ENCODE data around the gene FYN.

GRCh38 chr6:111890988-111891387 is 17.7 kb upstream of the FYN start:
- TF ChIP-seq, protein P1, sequence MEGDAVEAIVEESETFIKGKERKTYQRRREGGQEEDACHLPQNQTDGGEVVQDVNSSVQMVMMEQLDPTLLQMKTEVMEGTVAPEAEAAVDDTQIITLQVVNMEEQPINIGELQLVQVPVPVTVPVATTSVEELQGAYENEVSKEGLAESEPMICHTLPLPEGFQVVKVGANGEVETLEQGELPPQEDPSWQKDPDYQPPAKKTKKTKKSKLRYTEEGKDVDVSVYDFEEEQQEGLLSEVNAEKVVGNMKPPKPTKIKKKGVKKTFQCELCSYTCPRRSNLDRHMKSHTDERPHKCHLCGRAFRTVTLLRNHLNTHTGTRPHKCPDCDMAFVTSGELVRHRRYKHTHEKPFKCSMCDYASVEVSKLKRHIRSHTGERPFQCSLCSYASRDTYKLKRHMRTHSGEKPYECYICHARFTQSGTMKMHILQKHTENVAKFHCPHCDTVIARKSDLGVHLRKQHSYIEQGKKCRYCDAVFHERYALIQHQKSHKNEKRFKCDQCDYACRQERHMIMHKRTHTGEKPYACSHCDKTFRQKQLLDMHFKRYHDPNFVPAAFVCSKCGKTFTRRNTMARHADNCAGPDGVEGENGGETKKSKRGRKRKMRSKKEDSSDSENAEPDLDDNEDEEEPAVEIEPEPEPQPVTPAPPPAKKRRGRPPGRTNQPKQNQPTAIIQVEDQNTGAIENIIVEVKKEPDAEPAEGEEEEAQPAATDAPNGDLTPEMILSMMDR (IDR thresholded peaks at IDR 0.05; ENCODE audit: low read depth, low read length, poor library complexity, severe bottlenecking), result no peak
- TF ChIP-seq EZH2phosphoT487 (IDR thresholded peaks at IDR 0.05; ENCODE audit: borderline replicate concordance, low read length), result no peak

All from DOHH2 (cell line).